GM19468 (cell line): ENCODE measurements around the gene PRKRA.
A peak's percentile ranks its signal among the peaks of the same experiment; 100 is the strongest.
"Not testable (repeated sequence)": the region's sequence is repeated elsewhere in the genome, so short reads cannot be mapped to it uniquely, and the experiment has no call there.

Experiments used
- ATAC-seq: cut with Tn5 transposase; IDR thresholded peaks from one replicate; pipeline ENCODE4 v1.9.1; 2021; ENCODE audit warnings: mild to moderate bottlenecking, moderate library complexity, moderate number of reproducible peaks; ENCODE audit not compliant: unreplicated experiment; ENCODE audit errors: extremely low read depth

Gene PRKRA

GRCh38 chr2:178469219-178469849, 18.4 kb upstream of the PRKRA start:
- no peak for ATAC-seq

- ATAC-seq = no peak
These were observed 6.5 kb upstream of the PRKRA start for GRCh38 chr2:178457390-178457886.

- ATAC-seq = no peak
These were observed 5.0 kb upstream of the PRKRA start for GRCh38 chr2:178455947-178456346.

- no peak for ATAC-seq
These were observed 1.9 kb upstream of the PRKRA start for GRCh38 chr2:178452870-178453269.

- ATAC-seq = no peak
These were observed 1.4 kb upstream of the PRKRA start for GRCh38 chr2:178452334-178452733.

- ATAC-seq = peak; percentile 36
These were observed 526 bp downstream of the PRKRA start for GRCh38 chr2:178450524-178450773.

- ATAC-seq = no peak
These were observed 1.1 kb downstream of the PRKRA start for GRCh38 chr2:178449700-178450523.

- no peak for ATAC-seq
These were observed 1.9 kb downstream of the PRKRA start for GRCh38 chr2:178448968-178449661.

- ATAC-seq = no peak
These were observed 9.5 kb downstream of the PRKRA start for GRCh38 chr2:178441426-178441825.

GRCh38 chr2:178436662-178437061, 14.3 kb downstream of the PRKRA start:
- ATAC-seq = no peak

- ATAC-seq = no peak
These were observed 21.6 kb downstream of the PRKRA start for GRCh38 chr2:178429336-178429735.

GRCh38 chr2:178428396-178428806, 22.6 kb downstream of the PRKRA start:
- no peak for ATAC-seq

GRCh38 chr2:178427458-178427857, 23.5 kb downstream of the PRKRA start:
- ATAC-seq = no peak

GRCh38 chr2:178426388-178426787, 24.6 kb downstream of the PRKRA start:
- ATAC-seq = no peak

GRCh38 chr2:178425255-178425827, 25.6 kb downstream of the PRKRA start:
- ATAC-seq = no peak

GRCh38 chr2:178423746-178424145, 27.2 kb downstream of the PRKRA start:
- ATAC-seq = not testable (repeated sequence)

- ATAC-seq = no peak
These were observed 28.9 kb downstream of the PRKRA start for GRCh38 chr2:178422097-178422496.

GRCh38 chr2:178420463-178420999, 30.4 kb downstream of the PRKRA start:
- ATAC-seq = no peak

GRCh38 chr2:178419123-178419522, 31.9 kb downstream of the PRKRA start:
- ATAC-seq = no peak

GRCh38 chr2:178418426-178418825, 32.5 kb downstream of the PRKRA start:
- ATAC-seq = no peak

- ATAC-seq = no peak
These were observed 33.1 kb downstream of the PRKRA start for GRCh38 chr2:178417916-178418315.
